Umbilical cord (tissue), 2 donors: Measurements from ENCODE around the gene PLCD1. TPM values are rescaled to one million over a fixed set of nuclear protein-coding genes. Genes with fewer than 3 reads are reported as not detected.
"Not testable (repeated sequence)": the region's sequence is repeated elsewhere in the genome, so short reads cannot be mapped to it uniquely, and the experiment has no call there.

Experiments
- DNase-seq: peaks from one replicate; pipeline ENCODE4 v3.0.0-alpha.2; 2015; ENCODE audit warnings: low spot score
- total RNA-seq: library from RNA; depleted of rRNA; stranded (reverse); fragments of >200 nt; gene quantifications from one replicate; pipeline ENCODE4 v1.2.3, GENCODE V29; 2014; ENCODE audit warnings: low replicate concordance; ENCODE audit not compliant: insufficient read depth

The PLCD1 gene
- total RNA-seq, 1 donor from 2014 or later, result 31.1 TPM

- DNase-seq, result no peak
These were observed 41.7 kb downstream of the PLCD1 start for GRCh38 chr3:37987751-37988179.

- no peak for DNase-seq
These were observed 42.1 kb downstream of the PLCD1 start for GRCh38 chr3:37987315-37987697.

- DNase-seq, result no peak
These were observed 42.7 kb downstream of the PLCD1 start for GRCh38 chr3:37986479-37987314.

GRCh38 chr3:37985637-37986320 lies 43.7 kb downstream of the PLCD1 start:
- peak; percentile 42 for DNase-seq

- DNase-seq, result no peak
These were observed 44.8 kb downstream of the PLCD1 start for GRCh38 chr3:37984596-37984995.

GRCh38 chr3:37984051-37984450 lies 45.4 kb downstream of the PLCD1 start:
- DNase-seq, result no peak

GRCh38 chr3:37982331-37982730 lies 47.1 kb downstream of the PLCD1 start:
- DNase-seq, result no peak

- DNase-seq, result no peak
These were observed 48.1 kb downstream of the PLCD1 start for GRCh38 chr3:37981348-37981664.

GRCh38 chr3:37980462-37981347 lies 48.7 kb downstream of the PLCD1 start:
- no peak for DNase-seq

- no peak for DNase-seq
These were observed 49.6 kb downstream of the PLCD1 start for GRCh38 chr3:37979541-37980461.

GRCh38 chr3:37974121-37975083 lies 55.0 kb downstream of the PLCD1 start:
- peak; percentile 54 for DNase-seq

- no peak for DNase-seq
These were observed 56.0 kb downstream of the PLCD1 start for GRCh38 chr3:37973246-37974054.

- not testable (repeated sequence) for DNase-seq
These were observed 57.4 kb downstream of the PLCD1 start for GRCh38 chr3:37972056-37972455.

GRCh38 chr3:37971467-37971866 lies 58.0 kb downstream of the PLCD1 start:
- no peak for DNase-seq

GRCh38 chr3:37970802-37971201 lies 58.6 kb downstream of the PLCD1 start:
- DNase-seq, result no peak

GRCh38 chr3:37969596-37970100 lies 59.8 kb downstream of the PLCD1 start:
- no peak for DNase-seq

GRCh38 chr3:37968813-37969595 lies 60.4 kb downstream of the PLCD1 start:
- DNase-seq, result no peak

GRCh38 chr3:37968199-37968598 lies 61.2 kb downstream of the PLCD1 start:
- no peak for DNase-seq
